GM23248 (cell line): ENCODE results near the gene SMIM31.

Experiments used
- EZH2 ChIP-seq: fragments of 200-600 bp; sonication (generic); IDR thresholded peaks from 2 replicates; pipeline ENCODE4 v1.6.1; 2018; ENCODE audit warnings: antibody characterized with exemption, mild to moderate bottlenecking; ENCODE audit not compliant: insufficient read depth, poor library complexity, severe bottlenecking
- EZH2phosphoT487 ChIP-seq: fragments of 200-600 bp; sonication (generic); IDR thresholded peaks from 2 replicates; pipeline ENCODE4 v1.6.1; 2018; ENCODE audit warnings: antibody characterized with exemption, moderate library complexity, mild to moderate bottlenecking, low read depth; ENCODE audit not compliant: insufficient read depth

DNA sequence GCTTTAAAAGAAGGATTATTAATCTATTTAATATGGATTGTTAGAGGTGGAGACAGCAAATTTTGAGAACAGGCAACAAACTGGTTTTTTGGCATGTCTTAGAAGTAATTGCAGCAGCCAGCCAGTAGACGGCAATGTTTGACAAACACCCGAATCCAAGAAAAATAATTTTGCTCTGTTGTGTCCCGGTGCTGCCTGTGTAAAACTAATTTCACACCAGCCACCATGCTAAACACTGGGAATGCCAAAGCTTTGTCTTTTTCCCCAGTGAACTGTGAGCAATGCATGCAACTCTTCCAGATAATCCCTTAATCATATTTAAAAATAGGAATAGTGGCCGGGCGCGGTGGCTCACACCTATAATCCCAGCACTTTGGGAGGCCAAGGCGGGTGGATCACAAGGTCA, 25.9 kb downstream of the SMIM31 start:
- TF ChIP-seq EZH2phosphoT487 (no peak), EZH2 (no peak)
